ENCODE data around the gene MPIG6B.

DNA sequence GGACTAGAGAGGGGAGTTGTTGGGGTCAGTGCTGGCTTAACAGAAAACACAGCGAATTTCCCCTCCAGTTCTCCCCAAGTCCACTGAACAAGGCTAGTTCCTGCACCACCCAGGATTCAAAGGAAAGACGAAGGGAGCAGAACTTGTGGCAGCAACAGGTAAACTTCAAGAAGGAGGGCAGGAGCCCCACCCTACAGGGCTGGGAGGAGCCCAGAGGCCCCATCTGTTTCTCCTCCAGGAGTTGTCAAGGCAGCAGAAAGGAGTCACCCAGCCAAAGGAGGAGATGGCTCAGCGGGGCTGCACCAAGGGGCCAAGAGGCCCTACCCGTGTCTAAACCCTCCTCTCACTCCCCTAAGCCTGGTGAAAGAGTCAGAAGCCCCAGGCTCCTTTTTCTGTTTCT is 41.0 kb downstream of the MPIG6B start:
- TF ChIP-seq CTCF (IDR thresholded peaks at IDR 0.05) = no peak
- TF ChIP-seq POLR2A (IDR thresholded peaks at IDR 0.05) = no peak

Data from breast epithelium (tissue), 3 donors.